H1 (cell line): Measurements from ENCODE around the gene NCBP1. TPM values are rescaled to one million over a fixed set of nuclear protein-coding genes. Genes with fewer than 3 reads are reported as not detected.

Experiments used
- ATF3 ChIP-seq: IDR thresholded peaks from 2 replicates; pipeline ENCODE4 v1.6.1; 2011; ENCODE audit warnings: low read depth, mild to moderate bottlenecking, low read length; ENCODE audit not compliant: insufficient read depth
- CBX8 ChIP-seq: fragments of 300-800, 300-1000 bp; sonication (generic); IDR thresholded peaks from 2 replicates; pipeline ENCODE4 v1.7.1; 2016; ENCODE audit warnings: low read depth, low read length, borderline replicate concordance
- CEBPB ChIP-seq: IDR thresholded peaks from 2 replicates; pipeline ENCODE4 v1.6.1; 2012; ENCODE audit warnings: low read depth, low read length
- CHD7 ChIP-seq: fragments of 300-600 bp; sonication (generic); IDR thresholded peaks from 2 replicates; pipeline ENCODE4 v1.7.1; 2012; ENCODE audit warnings: low read length, moderate library complexity, mild to moderate bottlenecking, inconsistent platforms; ENCODE audit not compliant: insufficient replicate concordance
- CTBP2 ChIP-seq: IDR thresholded peaks from 2 replicates; pipeline ENCODE4 v1.7.0; 2011; ENCODE audit warnings: borderline replicate concordance, mild to moderate bottlenecking, moderate library complexity, mixed read lengths, low read length; ENCODE audit not compliant: insufficient read depth, insufficient read length
- EGR1 ChIP-seq: IDR thresholded peaks from 2 replicates; pipeline ENCODE4 v1.6.1; 2011; ENCODE audit warnings: low read depth, low read length, borderline replicate concordance
- MAFK ChIP-seq: IDR thresholded peaks from 2 replicates; pipeline ENCODE4 v1.6.1; 2012; ENCODE audit warnings: low read depth, mild to moderate bottlenecking, improper control_type of control experiment, low read length
- RBBP5 ChIP-seq: IDR thresholded peaks from 2 replicates; pipeline ENCODE4 v1.7.1; 2012; ENCODE audit warnings: low read depth, mild to moderate bottlenecking, inconsistent platforms, low read length, moderate library complexity, borderline replicate concordance
- SIN3A ChIP-seq, 2 experiments: IDR thresholded peaks in 1 of 2; conservative IDR thresholded peaks in 1 of 2; 2 replicates each; pipeline ENCODE4 v1.6.1; 2011 to 2012; ENCODE audit warnings: low read length in 2 of 2, improper control_type of control experiment in 1 of 2, low read depth in 1 of 2, mild to moderate bottlenecking in 1 of 2
- TBP ChIP-seq: IDR thresholded peaks from 2 replicates; pipeline ENCODE4 v1.6.1; 2011; ENCODE audit warnings: low read depth, low read length, improper control_type of control experiment
- YY1 ChIP-seq: IDR thresholded peaks from 2 replicates; pipeline ENCODE4 v1.6.1; 2011; ENCODE audit warnings: low read depth, mild to moderate bottlenecking, low read length
- polyA plus RNA-seq, 7 experiments: library from polyadenylated mRNA; depleted of rRNA in 3 of 7; stranded (reverse) in 5 of 7; unstranded in 2 of 7; fragments of >200 nt in 5 of 7; fragments of 200-250 nt in 2 of 7; gene quantifications; 1 replicate in 5 of 7; 2 replicates in 1 of 7; 4 replicates in 1 of 7; pipeline versions ENCODE4 v1.2.1 to v1.2.3, GENCODE V29; 2011 to 2013; ENCODE audit warnings: missing spikeins in 2 of 7, mixed read lengths in 2 of 7
- total RNA-seq: library from RNA; stranded (reverse); fragmentation: NEBNext Ultra II Directional; extraction: Animal tissue kit (Norgen Biotek cat#: 25700); gene quantifications from 2 replicates; pipeline ENCODE4 v1.2.1, GENCODE V29; 2021

Gene NCBP1
- total and polyA plus RNA-seq, 2 of the 8 experiments (the other 6 are each of a cell fraction or from before 2014, with no cell fraction given) = 14.7 to 54.0 TPM

GRCh38 chr9:97593960-97594359 lies 39.7 kb upstream of the NCBP1 start (continued):
- TF ChIP-seq CHD7 (no peak), SIN3A (conservative IDR thresholded peaks at IDR 0.05 in 1 of 2, IDR thresholded peaks at IDR 0.05 in 1 of 2; ENCODE audit: low read depth in 1 of 2, low read length in 2 of 2) (no peak), TBP (no peak), MAFK (no peak), CEBPB (no peak), YY1 (no peak), RBBP5 (no peak), CBX8 (no peak), CTBP2 (no peak), EGR1 (no peak), ATF3 (no peak)
